ENCODE results near the gene KNSTRN.

KNSTRN gene

DNA sequence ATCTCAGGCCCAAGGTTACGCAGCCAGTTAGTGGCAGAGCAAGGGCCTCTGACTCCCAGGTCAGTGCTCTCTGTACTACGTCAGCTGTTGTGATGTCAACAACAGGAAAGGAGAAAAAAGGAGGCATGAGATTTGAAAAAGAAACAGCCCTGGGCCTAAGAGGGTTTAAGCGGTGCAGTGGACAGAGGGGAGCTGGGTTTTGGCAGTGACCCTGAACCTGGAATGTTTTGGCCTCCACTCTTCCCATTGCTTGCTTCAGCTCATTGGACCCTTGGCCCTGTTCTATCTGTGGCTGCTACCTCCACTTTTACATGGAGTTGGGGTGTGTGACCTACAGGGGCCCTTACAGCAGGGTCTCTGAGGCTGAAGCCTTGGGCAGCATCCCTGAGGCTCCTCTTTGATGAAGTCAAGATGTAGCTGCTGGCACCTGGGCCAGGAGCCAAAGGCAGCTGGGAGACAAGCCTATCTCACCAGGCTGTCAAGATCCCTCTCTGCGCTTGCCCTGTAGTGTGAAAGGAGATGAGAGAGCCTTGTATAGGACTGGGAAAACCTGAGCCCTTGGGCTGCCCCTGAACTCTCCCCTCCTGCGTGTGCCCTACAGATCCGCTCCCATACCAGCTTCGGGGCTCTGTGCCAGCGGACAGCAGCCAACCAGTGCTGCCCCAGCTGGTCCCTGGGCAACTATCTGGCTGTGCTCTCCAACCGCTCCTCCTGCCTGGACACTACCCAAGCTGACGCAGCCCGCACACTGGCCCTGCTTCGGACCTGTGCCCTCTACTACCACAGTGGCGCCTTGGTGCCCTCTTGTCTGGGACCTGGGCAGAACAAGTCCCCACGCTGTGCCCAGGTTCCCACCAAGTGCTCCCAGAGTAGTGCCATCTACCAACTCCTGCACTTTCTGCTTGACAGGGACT is 15.8 kb upstream of the KNSTRN start:
- DNase-seq: no peak

- DNase-seq: no peak
These were observed 15.2 kb upstream of the KNSTRN start for GRCh38 chr15:40367371-40367685.

DNA sequence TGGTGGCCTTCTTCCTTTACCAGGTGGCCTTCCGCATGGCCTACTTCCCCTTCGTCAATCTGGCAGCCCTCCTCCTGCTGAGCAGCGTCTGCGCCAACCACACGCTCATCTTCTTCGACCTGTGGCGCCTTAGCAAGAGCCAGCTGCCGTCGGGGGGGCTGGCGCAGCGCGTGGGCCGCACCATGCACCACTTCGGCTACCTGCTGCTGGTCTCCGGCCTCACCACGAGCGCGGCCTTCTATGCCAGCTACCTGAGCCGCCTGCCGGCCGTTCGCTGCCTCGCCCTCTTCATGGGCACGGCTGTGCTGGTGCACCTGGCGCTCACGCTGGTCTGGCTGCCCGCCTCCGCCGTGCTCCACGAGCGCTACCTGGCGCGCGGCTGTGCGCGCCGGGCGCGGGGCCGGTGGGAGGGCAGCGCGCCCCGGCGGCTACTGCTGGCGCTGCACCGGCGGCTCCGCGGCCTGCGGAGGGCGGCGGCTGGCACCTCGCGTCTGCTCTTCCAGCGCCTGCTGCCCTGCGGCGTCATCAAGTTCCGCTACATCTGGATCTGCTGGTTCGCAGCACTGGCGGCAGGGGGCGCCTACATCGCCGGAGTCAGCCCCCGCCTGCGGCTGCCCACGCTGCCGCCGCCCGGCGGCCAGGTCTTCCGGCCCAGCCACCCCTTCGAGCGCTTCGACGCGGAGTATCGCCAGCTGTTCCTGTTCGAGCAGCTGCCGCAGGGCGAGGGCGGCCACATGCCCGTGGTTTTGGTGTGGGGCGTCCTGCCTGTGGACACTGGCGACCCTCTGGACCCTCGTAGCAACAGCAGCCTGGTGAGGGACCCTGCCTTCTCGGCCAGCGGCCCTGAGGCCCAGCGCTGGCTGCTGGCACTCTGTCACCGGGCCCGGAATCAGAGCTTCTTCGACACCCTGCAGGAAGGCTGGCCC is 14.6 kb upstream of the KNSTRN start:
- DNase-seq: peak; percentile 87 to 96

GRCh38 chr15:40368719-40369473 is 13.6 kb upstream of the KNSTRN start:
- DNase-seq: no peak

DNA sequence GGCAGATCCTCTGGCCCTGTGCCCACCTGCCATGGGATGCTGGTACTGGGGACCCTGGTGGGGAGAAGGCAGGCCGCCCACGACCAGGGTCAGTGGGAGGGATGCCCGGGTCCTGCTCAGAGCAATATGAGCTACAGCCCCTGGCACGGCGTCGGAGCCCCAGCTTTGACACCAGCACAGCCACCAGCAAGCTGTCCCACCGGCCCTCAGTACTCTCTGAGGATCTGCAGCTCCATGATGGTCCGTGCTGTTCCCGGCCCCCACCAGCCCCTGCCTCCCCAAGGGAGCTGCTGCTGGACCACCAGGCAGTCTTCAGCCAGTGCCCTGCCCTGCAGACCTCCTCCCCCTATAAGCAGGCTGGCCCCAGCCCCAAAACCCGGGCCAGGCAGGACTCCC is 13.0 kb upstream of the KNSTRN start:
- DNase-seq: no peak

GRCh38 chr15:40369971-40370370 is 12.6 kb upstream of the KNSTRN start:
- no peak for DNase-seq

DNA sequence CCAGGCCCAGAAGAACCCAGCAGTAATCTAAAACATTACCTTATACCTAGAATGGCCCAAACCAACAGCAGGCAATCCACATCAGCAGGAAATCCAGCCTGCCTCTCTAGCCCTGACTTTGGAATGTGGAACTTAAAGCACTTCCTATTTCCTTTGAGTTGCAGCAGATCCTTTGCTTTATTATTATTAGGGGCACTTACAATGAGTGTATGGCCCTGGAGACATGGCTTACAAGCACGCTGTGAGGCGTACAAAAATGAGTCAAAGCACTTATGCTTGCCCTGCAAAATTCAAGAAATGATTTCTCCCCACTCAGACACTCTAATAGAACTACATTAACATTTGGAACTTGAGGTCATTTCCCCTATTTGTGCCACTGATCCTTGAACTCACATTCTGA is 9.5 kb upstream of the KNSTRN start:
- DNase-seq: no peak

- DNase-seq: no peak
These were observed 4.9 kb upstream of the KNSTRN start for GRCh38 chr15:40377606-40378005.

DNA sequence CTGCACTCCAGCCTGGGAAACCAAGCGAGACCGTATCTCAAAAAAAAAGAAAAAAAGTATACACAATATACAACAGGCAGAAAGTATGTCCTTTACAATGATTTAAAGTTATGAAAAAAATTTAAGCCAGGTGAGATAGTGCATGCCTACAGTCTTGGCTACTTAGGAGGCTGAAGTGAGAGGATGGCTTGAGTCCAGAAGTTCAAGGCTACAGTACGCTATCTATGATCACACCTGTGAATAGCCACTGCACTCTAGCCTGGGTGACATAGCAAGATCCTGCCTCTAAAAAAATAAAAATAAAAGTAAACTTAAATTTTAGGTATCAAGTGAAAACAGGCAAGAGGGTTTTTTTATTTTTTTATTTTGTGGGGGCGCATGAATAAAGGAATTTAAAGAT is 3.1 kb upstream of the KNSTRN start:
- no peak for DNase-seq

DNA sequence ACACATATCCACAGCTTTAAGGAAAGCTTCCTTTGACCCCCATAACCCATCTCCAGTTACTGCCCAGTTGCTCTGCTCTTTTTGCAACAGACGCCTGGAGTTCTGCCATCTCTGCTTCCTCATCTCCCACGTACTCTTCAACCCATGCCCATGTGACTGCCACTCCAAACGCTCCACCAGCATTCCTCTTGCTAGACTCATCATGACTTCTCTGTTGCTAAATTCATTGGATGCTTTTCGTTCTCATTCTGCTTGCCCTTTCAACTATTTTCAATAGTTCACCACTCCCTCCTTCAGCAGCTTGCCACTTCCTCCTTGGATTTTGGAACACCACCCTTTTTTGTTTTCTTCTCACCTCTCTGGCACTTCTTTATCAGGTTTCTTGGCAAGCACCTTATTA is 2.7 kb upstream of the KNSTRN start:
- no peak for DNase-seq

GRCh38 chr15:40380636-40381035 is 1.9 kb upstream of the KNSTRN start:
- DNase-seq: no peak

- no peak for DNase-seq
These were observed 547 bp upstream of the KNSTRN start for GRCh38 chr15:40381818-40382529.

GRCh38 chr15:40386480-40386879 is 4.0 kb downstream of the KNSTRN start:
- no peak for DNase-seq

DNA sequence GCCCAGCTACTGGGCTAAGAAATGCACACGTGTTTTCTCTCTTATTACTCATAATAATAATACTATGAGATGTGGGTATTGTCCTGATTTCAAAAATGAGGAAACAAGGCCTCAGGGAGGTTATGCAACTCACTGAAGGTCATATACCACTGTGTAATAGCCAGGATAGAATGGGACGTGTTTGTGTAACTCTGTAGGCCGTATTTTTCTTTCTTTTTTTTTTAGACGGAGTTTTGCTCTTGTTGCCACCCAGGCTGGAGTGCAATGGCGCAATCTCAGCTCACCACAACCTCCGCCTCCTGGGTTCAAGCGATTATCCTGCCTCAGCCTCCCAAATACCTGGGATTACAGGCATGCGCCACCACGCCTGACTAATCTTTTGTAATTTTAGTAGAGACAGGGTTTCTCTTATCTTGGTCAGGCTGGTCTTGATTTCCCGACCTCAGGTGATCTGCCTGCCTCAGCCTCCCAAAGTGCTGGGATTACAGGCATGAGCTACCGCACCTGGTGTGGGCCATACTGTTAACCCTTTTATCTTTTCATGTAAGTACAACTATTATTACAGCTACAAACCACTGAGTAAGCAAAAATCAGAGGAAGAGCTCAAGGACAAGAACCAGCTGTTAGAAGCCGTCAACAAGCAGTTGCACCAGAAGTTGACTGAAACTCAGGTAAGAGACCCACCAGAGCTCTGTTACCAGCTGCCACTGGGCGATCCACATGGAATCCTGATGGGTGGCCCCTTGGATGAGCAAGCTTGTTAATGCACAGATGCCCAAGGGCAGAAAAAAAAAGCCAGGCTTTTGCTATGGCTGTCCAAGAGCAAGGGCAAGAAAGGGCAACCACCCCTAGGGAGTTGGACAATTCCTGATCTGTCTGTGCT is 6.7 kb downstream of the KNSTRN start:
- DNase-seq: no peak

- no peak for DNase-seq
These were observed 7.5 kb downstream of the KNSTRN start for GRCh38 chr15:40389824-40390595.

- DNase-seq: no peak
These were observed 10.7 kb downstream of the KNSTRN start for GRCh38 chr15:40392986-40393948.

DNA sequence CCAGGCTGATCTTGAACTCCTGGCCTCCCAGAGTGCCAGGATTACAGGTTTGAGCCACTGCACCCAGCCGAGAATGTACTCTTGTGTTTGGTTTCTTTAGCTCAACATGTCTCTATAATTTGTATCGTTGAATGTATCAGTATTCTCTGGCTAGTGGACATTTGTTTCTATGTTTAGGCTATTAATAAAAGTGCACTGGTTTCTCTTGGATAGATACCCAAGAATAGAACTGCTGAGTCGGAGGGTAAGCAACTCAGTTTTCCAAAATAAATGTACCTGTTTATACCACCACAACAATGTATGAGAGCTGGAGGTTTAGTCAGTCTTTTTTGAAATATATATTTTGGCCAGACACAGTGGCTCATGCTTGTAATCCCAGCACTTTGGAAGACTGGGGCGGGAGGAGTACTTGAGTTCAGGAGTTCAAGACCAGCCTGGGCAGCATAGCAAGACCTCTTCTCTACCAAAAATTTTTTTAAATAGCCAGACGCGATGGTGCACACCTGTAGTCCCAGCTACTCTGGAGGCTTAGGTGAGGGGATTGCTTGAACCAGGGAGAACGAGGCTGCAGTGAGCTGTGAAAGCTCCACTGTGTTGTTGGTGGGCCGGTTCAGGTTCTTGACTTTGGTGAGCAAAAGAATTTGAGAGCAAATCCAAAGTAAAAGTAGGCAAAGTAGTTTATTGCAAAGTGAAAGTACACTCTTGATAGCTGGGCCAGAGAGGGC is 15.3 kb downstream of the KNSTRN start:
- no peak for DNase-seq

DNA sequence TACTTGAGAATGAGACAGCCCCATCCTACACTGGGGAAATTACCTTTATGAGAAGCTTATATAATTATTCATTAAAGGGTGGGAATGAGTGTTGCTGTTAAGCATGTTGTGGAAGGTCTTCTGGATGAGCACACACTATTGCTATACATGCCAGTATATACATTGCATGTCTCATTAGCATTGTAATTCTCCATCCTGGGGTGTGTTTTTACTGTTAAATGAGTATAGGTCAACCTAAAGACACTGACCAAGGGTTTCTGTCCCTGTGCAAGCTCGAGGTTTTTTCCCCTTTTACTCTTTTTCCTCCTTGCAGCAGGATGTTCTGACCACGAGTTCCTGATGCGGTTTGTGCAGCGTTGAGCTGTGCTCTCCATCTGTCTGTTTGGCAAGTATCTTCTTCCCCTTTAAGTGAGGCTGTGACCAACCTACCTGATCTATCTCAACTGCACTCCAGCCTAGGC is 15.9 kb downstream of the KNSTRN start:
- no peak for DNase-seq

- DNase-seq: no peak
These were observed 16.8 kb downstream of the KNSTRN start for GRCh38 chr15:40399370-40399769.
